Kidney capillary endothelial cell (primary cell): Measurements from ENCODE around the gene SLC50A1.

ENCODE experiments used
- DNase-seq: peaks from one replicate; pipeline ENCODE4 v3.0.0-alpha.2; 2018; ENCODE audit warnings: low spot score

SLC50A1 gene

DNA sequence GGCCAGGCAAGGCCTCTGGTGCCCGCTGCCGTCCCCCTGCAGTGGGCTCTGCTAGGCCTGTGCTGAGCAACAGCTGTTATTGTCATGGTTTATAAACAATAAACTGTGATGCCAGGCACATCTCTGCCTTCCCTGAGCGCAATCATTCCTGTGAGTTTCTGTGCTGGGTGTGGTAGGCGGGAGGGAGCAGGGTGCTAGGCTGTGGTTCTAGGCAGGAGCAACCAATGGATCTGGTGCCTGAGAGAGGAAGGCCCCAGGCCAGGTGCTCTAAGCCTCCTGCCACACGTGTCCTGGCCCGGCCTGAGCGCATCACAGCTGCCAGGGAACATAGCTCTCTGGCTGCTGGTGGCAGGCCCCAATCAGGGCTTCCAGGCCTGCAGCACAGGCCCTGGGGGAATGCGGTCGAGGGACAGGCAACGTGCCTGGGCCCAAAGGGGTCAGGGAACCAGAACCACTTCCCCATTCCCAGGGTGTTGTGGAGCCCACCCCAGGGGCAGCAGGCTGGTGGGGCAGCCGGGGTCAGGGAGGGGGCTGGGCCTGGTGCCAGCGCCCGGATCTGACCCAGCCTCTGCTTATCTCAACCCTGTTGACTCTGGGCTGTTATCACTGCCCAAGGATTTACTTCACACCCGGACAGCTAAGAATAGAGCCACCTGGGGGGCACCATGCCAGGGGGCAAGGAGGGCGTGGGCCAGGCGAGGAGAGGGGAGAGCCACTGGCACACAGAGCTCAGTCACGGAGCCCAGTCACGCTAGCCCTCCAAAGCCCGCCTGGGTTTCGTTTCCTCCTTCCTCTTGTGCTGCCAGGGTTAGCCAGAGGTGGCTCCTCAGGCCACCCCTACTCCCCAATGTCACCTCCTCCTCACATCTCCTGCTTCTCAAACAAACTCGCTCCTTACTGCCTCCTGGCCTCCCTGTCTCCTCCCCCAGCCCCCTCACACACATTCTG is 49.5 kb downstream of the SLC50A1 start:
- no peak for DNase-seq

- DNase-seq, result no peak
These were observed 50.1 kb downstream of the SLC50A1 start for GRCh38 chr1:155185783-155186066.

- no peak for DNase-seq
These were observed 50.6 kb downstream of the SLC50A1 start for GRCh38 chr1:155186067-155186793.

DNA sequence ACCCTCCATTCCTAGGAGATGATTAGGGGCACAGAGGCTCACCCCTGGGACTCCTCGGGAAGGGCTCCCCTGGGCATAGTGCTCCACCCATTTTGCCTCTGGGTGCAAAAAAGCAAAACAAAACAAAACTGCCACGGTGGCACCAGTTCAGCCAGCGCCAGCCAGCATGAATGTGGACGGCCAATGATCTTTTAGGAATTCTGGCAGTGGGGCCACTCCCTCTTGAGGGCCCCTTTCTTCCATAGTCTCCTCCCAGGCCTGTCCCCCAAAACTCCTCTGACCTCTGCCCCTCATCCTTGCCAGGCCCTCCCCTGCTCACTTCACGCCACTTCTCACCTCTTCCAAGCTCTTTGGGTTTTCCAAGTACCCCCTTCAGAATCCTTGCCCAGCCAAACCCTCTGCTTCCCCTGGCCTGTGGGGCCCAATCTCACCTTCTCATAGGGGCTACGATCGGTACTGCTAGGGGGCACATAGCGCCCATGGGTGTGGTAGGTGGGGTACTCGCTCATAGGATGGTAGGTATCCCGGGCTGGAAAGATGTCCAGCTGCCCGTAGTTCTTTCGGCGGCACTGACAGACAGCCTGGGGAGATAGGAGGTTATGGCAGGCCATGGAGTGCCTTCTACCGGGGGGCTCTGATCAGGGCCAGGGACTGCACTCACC is 51.3 kb downstream of the SLC50A1 start:
- DNase-seq, result no peak

- no peak for DNase-seq
These were observed 51.8 kb downstream of the SLC50A1 start for GRCh38 chr1:155187456-155187891.

GRCh38 chr1:155188268-155188667 is 52.6 kb downstream of the SLC50A1 start:
- no peak for DNase-seq
